Uterus (tissue), 2 donors: ENCODE data around the gene PAXIP1.

Source experiments
- POLR2A ChIP-seq, 2 donors: fragments of 450-650 bp; IDR thresholded peaks; one replicate each; pipeline ENCODE4 v1.6.1; 2016; ENCODE audit warnings: antibody characterized with exemption in 2 of 2, mild to moderate bottlenecking in 1 of 2, moderate library complexity in 1 of 2
- TF ChIP-seq, protein P1 (sequence below), 4 experiments: fragments of 200-600 bp in 2 of 4; fragments of 450-650 bp in 2 of 4; sonication (generic) in 2 of 4; IDR thresholded peaks; one replicate each; pipeline ENCODE4 v1.5.1; 2016 to 2019; ENCODE audit warnings: antibody characterized with exemption in 4 of 4, mild to moderate bottlenecking in 2 of 4, moderate library complexity in 1 of 4

DNA sequence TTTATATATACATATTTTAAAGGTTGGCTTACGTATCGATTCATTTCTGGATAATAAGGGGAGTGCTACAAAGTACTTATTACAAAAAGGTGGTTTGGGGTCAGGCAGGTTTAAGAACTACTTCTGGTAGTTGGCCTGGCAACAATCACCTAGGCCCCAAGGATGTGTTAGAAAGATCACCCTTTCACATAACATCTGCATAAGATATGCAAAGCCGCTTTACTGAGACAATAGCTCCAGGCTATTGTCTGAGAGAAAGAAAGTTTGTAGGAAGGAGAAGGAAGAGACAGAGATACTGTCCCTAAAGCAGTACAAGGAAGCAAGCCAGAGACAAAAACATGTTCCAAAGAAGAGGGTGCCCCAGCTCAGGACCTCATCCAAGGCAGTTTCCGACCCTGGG, 6.2 kb downstream of the PAXIP1 start:
- TF ChIP-seq, protein P1, sequence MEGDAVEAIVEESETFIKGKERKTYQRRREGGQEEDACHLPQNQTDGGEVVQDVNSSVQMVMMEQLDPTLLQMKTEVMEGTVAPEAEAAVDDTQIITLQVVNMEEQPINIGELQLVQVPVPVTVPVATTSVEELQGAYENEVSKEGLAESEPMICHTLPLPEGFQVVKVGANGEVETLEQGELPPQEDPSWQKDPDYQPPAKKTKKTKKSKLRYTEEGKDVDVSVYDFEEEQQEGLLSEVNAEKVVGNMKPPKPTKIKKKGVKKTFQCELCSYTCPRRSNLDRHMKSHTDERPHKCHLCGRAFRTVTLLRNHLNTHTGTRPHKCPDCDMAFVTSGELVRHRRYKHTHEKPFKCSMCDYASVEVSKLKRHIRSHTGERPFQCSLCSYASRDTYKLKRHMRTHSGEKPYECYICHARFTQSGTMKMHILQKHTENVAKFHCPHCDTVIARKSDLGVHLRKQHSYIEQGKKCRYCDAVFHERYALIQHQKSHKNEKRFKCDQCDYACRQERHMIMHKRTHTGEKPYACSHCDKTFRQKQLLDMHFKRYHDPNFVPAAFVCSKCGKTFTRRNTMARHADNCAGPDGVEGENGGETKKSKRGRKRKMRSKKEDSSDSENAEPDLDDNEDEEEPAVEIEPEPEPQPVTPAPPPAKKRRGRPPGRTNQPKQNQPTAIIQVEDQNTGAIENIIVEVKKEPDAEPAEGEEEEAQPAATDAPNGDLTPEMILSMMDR (IDR thresholded peaks at IDR 0.05): no peak
- TF ChIP-seq POLR2A (IDR thresholded peaks at IDR 0.05): no peak
